GM18511 (cell line): Measurements from ENCODE around the gene KANSL3.
"Not testable (repeated sequence)": the region's sequence is repeated elsewhere in the genome, so short reads cannot be mapped to it uniquely, and the experiment has no call there.

Experiments used
- ATAC-seq: cut with Tn5 transposase; IDR thresholded peaks from one replicate; pipeline ENCODE4 v1.9.1; 2021; ENCODE audit warnings: mild to moderate bottlenecking, moderate library complexity; ENCODE audit not compliant: unreplicated experiment

Gene KANSL3

DNA sequence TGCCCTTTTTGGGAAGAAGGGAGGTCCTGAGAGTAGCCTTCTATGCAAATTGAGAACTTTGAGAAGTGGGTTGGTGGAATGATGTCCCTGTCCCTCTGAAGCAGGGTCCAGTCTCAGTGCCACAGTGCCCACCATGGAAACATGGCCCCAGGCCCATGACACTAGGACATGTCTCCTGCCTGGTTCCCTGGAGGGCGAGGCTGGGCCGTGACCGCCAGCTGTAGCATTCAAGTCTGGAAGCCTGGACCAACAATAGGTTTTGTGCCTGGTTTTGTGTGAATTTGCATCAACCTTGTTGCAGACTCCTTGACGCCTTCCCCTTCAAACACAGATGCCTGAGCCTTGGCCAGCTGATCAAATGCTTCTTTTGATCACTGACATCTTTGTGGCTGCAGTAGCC lies 74.1 kb downstream of the KANSL3 start:
- no peak for ATAC-seq

DNA sequence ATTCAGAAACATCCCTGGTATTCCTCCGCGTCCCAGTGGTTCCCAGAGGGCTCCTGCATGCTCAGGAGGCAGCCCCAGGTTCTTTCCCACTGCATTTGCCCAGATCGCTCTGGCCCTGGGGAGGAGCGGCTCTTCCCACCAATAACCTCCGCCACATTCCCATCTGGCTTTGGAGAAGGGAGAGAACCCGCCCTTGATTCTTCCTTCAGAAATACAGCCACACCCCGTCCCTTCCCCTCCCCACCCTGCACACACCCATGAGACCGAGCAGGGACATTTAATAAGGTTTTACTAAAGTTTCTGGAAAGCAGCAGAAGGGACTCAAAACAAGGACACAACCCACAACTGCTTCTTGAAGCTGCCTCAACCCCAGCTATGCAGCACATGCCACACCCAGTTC lies 79.6 kb downstream of the KANSL3 start:
- ATAC-seq: no peak

DNA sequence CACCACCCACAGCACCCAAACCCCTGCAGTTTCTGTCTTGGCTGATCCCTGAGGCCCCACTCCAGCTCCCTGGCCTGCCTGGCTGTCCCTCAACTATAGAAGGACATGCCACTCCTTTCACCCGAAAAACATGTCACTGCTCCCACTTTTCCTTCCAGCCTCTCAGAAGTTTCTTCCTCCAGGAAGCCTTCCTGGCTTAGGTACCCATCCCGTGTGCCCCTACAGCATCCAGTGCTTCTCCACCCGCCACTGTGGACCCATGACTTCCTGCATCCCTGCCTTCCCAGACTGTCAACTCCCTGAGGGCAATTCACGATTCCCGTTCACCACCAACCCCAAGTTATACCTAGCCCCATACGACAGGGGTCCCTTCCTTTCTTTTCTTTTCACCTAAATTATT lies 80.1 kb downstream of the KANSL3 start:
- ATAC-seq: no peak

DNA sequence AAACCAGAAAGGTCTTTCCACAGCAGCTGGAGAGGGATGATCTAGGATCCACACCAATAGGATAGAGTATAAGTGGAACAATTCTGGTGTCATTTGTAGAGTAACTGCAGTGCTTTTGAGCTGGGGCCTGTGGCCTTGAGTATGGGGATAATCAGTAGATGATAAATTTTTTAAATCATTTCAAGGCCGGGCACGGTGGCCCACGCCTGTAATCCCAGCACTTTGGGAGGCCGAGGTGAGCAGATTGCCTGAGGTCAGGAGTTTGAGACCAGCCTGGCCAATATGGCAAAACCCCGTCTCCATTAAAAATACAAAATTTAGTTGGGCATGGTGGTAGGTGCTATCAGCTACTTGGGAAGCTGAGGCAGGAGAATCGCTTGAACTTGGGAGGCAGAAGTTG lies 80.7 kb downstream of the KANSL3 start:
- not testable (repeated sequence) for ATAC-seq

DNA sequence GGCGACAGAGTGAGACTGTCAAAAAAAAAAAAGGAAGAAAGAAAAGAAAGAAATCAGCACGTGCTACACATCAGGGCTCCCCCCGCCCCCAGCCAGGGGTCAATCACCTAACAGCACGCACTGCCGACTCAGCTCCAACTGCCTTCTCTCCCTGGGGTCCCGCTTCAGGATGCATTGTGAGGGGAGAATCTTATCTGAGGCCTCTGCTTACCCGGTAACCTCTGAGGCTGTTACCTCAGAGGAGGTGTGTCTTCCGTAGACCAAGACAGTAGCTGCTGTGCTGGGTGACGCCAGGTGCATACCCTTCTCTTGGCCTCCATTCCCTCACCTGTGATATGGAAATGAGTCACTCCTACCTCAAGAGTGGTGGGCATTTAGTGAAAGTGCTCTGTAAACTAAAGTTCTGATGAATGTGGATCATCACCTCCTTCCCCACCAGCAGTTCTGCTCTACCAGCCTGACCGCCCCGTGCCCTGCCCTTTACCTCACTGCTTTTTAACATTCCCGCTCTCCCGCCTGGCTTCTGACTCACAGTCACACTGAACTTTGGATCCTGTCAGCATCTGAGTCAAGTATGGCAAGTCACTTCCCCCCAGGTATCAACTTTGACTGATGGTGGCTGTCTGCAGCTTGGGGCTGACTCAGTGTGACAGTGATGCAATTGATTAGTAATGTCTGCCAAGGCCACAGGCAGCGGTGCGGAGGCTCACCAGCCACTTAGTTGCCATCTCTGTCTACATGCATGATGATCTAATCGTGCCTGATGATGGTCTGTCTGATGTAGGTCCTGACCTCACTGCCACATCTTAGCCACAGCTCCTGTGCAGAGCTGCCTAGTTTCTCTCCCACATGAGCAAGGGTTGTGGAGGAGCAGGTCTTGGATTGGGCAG lies 81.4 kb downstream of the KANSL3 start:
- no peak for ATAC-seq

DNA sequence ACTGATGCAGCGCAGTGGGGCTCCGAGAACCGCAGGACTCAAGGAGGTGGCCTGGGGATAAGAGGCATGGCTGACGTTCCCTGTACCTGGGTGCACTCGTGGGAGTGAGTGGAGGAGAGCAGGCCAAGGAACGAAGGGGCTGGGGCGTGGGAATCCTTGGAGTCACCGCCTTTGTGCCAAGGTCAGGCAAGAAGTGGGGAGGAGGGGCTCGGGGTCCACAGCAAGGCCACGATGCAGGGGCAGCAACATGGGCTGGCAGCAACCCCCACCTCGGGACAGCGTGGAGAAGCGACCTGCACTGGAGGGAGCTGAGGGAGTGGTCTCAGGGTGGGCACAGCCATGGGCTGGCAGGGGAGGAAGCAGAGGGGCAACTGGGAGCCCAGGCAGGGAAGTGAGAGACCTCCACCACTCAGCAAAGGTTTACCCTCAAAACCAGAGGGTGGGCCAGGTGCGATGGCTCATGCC lies 82.9 kb downstream of the KANSL3 start:
- ATAC-seq: no peak

DNA sequence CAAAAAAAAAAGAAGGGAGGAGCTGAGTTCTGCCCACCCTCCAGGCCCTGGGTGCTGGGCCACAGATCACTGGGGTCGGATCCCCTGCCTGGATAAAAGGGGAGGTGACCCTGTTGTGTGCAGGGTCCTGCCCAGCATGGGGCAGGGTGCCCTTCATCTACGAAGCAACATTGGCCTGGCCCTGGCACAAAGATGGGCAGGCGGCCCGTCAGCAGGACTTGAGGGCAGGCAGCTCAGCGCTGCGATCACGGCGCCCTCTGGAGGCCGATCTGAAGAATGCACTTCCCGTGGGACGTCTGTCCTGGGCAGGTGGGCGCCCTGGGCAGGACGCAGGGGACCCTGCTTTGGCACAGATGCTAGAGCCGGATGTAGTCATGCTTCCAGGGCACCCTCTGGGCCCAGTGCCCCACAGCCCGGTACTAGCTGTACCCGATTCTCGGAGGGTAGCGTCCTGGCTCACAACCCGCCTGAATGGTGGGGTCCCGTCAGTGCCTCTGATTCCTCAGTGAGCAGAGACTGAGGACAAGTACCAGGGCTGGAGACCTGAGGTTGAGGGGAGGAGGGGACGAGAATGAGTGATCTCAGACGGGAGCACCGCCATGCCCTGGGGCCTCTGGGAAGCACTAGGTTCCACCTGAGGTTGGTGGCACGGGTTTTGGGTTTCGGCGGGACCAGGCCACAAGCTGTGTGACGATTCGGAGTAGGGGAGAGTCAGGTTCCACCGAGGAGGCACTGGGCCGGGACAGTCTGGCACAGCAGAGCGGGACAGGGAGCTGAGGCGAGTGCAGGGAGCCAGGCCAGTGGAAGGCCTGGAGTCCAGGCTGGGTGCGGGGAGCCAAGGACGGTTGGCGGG lies 83.6 kb downstream of the KANSL3 start:
- ATAC-seq: peak; percentile 65

DNA sequence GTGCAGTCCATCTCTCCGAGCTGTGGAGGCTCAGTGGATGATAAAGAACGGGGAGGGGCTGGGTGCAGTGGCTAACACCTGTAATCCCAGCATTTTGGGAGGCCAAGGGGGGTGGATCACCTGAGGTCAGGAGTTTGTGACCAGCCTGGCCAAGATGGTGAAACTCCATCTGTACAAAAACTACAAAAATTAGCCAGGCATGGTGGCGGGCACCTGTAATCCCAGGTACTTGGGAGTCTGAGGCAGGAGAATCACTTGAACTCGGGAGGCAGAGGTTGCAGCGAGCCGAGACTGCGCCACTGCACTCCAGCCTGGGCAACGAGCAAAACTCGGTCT lies 84.2 kb downstream of the KANSL3 start:
- ATAC-seq: not testable (repeated sequence)

DNA sequence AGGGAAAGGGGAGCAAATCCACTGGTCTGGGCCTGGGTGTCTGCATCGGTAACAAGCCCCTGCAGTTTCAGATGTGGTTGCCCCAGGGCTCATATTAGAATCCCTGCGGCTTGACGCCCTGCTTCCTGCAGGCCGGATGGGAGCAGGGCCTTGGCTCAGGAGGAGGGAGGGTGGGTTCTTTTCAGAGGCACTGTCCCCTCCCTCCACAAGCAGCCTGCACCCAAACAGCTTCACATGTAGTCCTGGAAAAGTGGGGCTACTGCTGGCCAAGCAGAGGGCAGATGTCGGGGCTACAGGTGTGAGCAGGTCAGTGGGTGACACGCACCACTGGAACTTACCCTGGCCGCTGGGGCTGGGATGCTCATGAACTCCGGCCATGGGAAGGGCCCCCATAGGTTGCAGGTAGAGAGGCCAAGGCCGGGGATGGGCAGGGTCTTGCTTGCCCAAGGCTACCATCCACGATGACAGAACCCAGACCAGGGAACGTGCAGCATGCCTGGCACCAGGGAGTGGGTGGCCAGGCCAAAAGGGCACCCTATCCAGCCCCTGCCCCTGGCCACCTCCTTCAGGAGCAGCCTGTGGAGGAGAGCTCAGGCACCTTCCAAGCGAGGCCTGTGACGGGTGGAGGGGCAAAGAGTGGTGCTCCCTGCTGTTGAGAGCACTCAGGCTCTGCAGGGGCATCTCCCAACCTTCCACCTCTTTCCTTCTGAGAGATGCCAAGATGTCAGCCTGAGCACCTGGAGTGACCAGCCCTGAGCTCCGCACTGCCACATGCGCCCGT lies 84.7 kb downstream of the KANSL3 start:
- ATAC-seq: no peak

DNA sequence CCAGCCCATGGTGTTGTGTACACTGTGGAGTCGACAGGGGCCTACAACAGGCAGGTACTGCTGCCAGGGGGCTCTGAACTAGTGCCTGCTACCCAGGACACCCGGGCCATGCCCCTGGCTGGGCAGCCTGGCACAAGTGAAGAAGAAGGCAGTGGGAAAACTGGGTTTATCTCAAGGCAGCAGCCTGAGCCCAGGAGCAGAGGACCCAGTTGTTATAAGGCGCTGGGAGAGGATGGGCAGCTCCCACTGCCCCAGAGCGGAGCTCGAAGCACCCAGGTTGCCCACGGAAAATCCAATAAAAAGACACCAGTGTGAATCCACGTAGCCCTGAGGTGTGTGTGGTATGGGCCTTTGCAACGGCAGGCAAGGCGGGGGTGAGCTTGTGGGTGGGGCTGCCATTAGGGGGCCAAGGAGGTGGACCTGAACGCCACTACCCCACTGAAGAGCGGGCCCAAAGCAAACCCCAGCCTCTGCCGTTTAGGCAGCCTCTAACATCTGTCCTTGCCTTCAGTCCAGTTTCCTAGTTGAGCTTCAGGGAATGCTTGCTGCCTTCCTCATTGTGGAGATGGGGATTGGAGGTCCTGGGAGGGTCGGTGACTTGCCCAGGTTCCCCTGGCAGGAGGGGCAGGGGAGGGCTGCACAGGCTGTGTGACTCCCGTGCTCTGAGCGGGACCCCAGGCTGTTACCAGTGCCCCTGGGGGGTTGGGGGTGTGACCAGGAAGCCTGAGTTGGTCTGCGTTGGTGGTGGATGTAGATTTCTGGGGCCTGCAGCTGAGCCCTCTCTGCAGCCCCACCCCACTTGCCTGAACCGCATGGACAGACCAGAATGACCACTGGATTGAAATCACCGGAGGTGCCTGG lies 85.6 kb downstream of the KANSL3 start:
- ATAC-seq: no peak

DNA sequence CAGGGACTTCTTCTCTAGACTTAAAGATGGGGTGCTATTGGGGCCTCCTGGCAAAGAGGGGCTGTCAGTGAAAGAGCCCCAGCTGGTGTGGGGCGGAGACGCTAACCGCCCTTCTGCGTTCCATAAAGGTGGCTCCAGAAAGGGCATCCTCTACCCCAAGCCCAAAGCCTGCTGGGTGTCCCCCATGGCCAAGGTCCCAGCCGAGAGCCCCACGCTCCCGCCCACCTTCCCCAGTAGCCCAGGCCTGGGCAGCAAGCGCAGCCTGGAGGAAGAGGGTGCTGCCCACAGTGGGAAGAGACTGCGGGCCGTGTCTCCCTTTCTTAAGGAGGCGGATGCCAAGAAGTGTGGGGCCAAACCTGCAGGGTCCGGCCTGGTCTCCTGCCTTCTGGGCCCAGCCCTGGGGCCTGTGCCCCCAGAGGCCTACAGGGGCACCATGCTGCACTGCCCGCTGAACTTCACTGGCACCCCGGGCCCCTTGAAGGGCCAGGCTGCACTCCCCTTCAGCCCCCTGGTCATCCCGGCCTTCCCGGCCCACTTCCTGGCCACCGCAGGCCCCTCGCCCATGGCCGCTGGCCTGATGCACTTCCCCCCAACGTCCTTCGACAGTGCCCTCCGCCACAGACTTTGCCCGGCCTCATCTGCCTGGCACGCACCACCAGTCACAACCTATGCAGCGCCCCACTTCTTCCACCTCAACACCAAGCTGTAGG lies 86.4 kb downstream of the KANSL3 start:
- ATAC-seq: no peak

DNA sequence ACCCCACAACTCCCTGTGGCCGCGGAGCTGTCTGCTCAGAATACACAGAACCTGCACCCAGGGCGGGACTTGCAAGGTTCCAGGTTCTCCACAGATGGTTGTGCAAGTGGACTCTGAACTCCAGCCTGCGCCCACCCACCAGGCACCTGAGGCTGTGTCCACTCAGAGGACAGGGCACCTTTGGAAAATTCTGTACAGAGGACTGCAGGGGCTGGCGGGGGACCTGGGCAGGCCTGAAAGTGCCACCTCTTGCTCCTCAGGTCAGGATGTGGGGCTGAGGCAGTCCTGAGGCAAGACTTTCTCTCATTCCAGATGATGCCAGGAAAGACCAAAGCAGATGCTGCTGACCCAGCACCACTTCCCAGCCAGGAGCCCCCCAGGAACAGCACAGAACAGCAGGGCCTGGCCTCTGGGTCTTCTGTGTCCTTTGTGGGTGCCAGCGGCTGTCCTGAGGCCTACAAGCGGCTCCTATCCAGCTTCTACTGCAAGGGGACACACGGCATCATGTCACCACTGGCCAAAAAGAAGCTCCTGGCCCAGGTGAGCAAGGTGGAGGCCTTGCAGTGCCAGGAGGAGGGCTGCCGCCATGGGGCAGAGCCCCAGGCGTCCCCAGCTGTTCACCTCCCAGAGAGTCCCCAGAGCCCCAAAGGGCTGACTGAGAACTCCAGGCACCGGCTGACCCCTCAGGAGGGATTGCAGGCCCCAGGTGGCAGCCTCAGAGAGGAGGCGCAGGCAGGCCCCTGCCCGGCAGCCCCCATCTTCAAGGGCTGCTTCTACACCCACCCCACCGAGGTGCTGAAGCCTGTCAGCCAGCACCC lies 87.1 kb downstream of the KANSL3 start:
- ATAC-seq: no peak

DNA sequence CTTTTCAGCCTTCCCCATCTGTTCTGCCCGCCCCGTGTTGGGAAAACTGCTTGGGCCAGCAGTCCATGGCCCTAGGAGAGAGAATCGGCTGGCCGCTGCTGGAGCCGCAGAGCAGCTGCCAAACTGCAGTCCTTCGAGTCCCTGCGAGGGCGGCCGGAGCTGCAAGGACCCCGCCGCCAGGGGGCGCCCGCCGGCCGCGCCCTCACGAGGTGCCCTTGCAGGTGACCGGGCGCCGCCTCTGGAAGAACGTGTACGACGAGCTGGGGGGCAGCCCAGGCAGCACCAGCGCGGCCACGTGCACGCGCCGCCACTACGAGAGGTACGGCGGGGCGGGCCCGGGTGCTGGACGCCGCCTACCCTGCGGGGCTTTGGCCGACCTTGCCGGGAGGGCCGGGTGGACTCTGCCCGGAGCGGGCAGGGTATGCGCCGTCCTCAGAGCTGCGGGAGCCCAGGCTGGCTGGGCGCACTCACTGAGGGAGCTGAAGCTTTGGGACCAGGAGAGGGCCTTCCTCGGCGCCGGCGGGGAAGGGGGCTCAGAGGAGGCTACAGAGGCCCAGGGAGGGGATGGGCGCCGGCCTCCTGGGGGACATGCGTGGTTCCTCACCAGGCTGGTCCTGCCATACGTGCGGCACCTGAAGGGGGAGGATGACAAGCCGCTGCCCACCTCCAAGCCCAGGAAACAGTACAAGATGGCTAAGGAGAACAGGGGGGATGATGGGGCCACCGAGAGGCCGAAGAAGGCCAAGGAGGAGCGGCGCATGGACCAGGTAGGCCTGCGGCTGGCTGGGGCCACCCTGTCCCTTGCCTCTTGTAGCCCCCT lies 87.9 kb downstream of the KANSL3 start:
- no peak for ATAC-seq

DNA sequence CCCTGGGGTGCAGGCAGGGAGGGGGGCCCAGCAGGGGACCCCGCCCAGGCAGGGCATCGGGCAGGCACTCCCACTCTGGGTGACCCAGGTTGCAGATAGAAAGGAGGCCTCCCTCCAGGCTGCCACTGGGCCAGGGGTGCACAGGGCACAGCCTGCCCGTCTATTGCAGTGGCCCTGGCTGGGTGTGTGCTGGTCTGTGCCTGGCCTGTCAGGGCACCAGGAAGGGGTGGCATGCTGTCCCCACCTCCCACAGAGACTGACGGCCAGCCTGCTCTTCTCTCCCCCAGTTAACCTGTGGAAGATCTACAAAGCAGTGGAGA lies 88.7 kb downstream of the KANSL3 start:
- no peak for ATAC-seq

DNA sequence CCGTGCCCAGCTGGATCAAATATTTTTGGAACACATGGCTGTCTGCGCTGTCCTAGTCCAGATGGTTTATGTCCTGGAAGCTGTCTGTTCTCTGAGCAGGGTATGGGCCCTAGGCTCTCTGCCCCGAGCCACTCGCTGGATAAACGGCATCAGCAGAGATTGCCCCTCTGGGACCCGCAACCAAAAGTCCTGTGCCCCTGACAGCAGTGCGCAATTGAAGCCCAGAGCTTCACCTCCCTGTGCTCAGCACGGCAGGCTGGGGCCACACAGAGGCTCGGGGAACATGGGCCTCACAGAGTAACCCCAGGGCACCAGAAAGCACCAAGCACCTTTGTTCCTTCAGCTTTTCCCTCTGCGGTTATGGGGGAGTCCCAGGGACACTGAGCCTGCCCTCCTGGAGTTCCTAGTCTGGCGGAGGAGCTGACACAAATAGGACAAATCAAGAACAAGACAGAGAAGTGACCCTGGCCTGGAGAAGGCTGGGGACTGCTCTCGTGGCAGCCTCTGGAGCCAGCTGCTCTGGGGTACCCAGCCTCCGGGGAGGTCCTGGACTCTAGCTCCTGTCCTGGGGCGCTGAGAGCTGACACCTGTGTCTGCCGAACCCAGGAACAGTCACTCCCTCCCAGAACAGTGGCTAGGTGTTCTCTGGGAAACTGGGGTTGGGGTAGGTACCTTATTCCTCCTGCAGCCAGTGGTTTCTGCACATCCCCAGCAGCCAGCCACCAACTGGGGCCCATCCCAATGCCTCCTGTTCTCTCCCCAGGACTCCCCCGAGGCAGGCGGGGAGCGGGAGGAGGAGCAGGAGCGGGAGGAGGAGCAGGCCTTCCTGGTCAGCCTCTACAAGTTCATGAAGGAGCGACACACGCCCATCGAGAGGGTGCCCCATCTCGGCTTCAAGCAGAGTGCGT lies 89.3 kb downstream of the KANSL3 start:
- ATAC-seq: no peak

DNA sequence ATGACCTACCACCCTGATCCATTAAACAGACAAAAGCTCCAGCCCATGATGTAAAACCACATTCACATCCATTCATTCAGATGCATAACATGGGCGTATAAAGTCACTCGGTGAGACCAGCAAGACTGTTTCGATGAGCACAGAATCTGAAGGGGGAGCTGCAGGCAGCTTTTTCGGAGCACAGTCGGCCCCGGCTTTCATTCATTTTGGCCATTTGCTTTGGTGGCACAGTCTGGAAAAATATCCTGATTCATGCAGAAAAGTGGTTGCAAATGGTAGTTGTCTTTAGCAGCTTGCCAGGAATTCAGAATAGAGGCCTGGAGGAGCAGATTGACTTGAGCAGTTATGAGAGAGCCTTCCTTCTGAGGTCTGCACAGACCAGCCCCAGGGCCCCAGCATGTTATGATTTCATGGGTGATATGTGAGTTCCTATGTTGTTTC lies 90.4 kb downstream of the KANSL3 start:
- no peak for ATAC-seq

DNA sequence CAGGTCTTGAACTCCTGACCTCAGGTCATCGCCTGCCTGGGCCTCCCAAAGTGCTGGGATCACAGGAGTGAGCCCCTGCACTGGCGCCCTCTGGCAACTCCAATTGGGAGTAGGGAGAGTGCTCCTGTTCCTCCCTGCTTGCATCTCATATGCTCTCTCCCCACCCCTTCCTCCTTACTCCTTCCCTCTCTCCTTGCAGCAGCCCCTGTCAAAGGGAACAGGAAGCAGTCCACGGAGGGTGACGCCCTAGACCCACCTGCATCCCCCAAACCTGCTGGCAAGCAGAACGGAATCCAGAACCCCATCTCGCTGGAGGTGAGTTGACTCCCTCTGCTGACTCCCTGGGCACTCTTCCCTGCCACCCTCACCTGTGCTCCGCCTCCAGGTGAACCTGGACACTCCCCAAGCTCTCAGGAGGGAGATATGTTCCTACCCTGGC lies 90.9 kb downstream of the KANSL3 start:
- ATAC-seq: no peak
